Activated CD8-positive, alpha-beta T cell treated with anti-CD3 and anti-CD28 coated beads, Interleukin-2, amount 10 ng/mL, durations not matched to agents 7 days and 5 days (primary cell): ENCODE results near the gene DMGDH. TPM values are rescaled to one million over a fixed set of nuclear protein-coding genes. Genes with fewer than 3 reads are reported as not detected.
A peak's percentile ranks its signal among the peaks of the same experiment; 100 is the strongest.

Experiments used
- ATAC-seq: fragments of 150-1000 bp; cut with Tn5 transposase; one replicate; pipeline ENCODE4 v1.10.0; 2021; ENCODE audit warnings: moderate library complexity
- CTCF ChIA-PET: fragments of 350-600 bp; sonication (Branson Sonifier 250); formaldehyde crosslinking; loops from one replicate; lab custom pipeline; 2021; ENCODE audit warnings: antibody characterized with exemption; lab: Charles Lee
- POLR2A ChIA-PET: fragments of 350-600 bp; sonication (Branson Sonifier 250); formaldehyde crosslinking; loops from one replicate; lab custom pipeline; 2021; ENCODE audit warnings: antibody characterized with exemption; lab: Charles Lee
- DNase-seq: peaks from one replicate; pipeline ENCODE4 v3.0.0-alpha.2; 2020
- H3K27ac Mint-ChIP-seq: one replicate; pipeline ENCODE4 v1.8.0; 2021; ENCODE audit warnings: mild to moderate bottlenecking, mixed read lengths
- H3K27me3 Mint-ChIP-seq: one replicate; pipeline ENCODE4 v1.8.0; 2021; ENCODE audit warnings: low read depth, mixed read lengths
- H3K36me3 Mint-ChIP-seq: one replicate; pipeline ENCODE4 v1.8.0; 2021; ENCODE audit warnings: low read depth, mixed read lengths
- H3K4me1 Mint-ChIP-seq: one replicate; pipeline ENCODE4 v1.8.0; 2021; ENCODE audit warnings: low read depth, mixed read lengths
- H3K4me3 Mint-ChIP-seq: one replicate; pipeline ENCODE4 v1.8.0; 2021; ENCODE audit warnings: mild to moderate bottlenecking, mixed read lengths
- H3K9me3 Mint-ChIP-seq: one replicate; pipeline ENCODE4 v1.8.0; 2022; ENCODE audit warnings: mixed read lengths; ENCODE audit not compliant: insufficient read depth
- total RNA-seq, 2 experiments: library from RNA; stranded (reverse); gene quantifications; one replicate each; pipeline ENCODE4 v1.2.3, GENCODE V29; 2021

Gene DMGDH
- not detected for total RNA-seq

DNA sequence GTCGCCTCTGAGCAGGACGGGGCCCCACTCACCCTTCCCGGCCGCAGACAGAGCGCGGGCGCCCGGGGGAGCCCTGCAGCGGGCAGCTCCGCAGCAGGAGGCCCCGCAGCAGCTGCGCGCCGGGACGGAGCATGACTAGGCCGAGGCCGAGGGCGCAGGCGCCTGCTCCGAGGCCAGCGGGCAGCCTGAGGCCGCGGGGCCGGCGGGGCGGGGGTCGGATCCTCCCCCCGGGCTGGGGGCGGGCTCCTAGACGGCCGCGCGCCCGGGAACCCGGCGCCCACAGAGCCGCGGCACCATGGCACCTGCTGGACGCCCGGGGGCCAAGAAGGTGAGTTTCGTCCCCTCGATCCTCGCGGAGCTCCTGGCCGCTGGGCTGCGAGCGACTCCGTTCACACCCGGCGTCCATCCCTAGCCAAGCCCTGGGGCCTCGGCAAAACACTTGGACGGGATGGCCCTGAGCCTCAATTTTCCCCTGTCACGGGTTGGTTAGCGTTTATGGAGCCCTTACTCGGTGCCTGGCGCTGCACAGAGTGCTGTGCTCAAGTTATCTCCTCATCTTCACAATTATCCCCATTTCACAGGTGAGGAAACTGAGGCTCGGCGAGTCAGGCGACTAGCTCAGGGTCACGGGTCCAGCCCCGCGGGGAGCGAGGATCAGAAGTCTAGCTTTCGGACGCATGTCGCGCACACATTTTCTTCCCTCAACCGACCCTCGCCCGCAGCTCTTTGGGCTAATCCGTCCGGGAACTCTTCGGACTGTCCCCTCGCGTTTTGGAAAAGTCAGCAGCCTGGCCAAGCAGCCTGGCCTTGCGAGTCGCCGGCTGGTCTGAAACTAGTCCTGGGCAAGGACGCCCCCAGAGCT lies at the start of gene DMGDH, which contains the start of gene BHMT2:
TSS of gene DMGDH (minus strand) at position 187 of the 862 bp plus-strand sequence. CDS start at position 133, 54 bp downstream.
TSS of gene BHMT2 (plus strand) at position 280 of the 862 bp plus-strand sequence. CDS start at position 296, 16 bp downstream.
- Mint-ChIP-seq H3K4me3 (no peak within 1 kb of the TSS), H3K27ac (no peak within 1 kb of the TSS), H3K9me3 (no peaks in the 10 kb centered on the region), H3K4me1 (peaks cover 5% of the 10 kb centered on the region), H3K27me3 (peaks cover 31% of the 10 kb centered on the region), H3K36me3 (peaks cover 3% of the 10 kb centered on the region)
- ATAC-seq (no peak), DNase-seq (no peak)
- CTCF ChIA-PET: no interaction called here
- POLR2A ChIA-PET: no interaction called here

DNA sequence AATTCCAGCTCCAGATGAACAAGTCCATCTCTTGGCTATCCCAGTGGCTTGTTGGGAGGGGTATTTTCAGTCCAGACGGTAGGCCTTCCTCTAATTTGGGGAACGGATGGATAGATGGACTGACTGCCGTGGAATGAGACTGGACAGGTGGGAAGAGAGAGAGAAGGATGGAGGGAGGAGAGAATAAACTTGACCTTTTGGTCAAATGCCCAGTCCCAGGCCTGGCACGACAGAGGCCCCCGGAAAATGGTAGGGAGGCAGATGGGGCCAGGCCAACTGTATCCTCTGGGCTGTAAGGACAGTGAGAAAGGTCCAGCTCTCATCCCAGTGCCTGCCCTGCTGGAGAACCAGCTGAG lies 43.2 kb upstream of the DMGDH start:
- DNase-seq (no peak), ATAC-seq (no peak)
- no peaks in the 10 kb centered on the region for H3K36me3 Mint-ChIP-seq
- ChIA-PET POLR2A (no interaction called here), CTCF (interaction anchor here (1.4 kb wide), 1 partner anchor 88 kb away, joined by 4 read pairs; no protein-coding TSS in a partner anchor)
- H3K27ac Mint-ChIP-seq: no peak overlapping the region
- H3K4me3 Mint-ChIP-seq: no peak overlapping the region
- H3K27me3 Mint-ChIP-seq: peaks cover 44% of the 10 kb centered on the region
- no peaks in the 10 kb centered on the region for H3K9me3 Mint-ChIP-seq
- peaks cover 2% of the 10 kb centered on the region for H3K4me1 Mint-ChIP-seq

DNA sequence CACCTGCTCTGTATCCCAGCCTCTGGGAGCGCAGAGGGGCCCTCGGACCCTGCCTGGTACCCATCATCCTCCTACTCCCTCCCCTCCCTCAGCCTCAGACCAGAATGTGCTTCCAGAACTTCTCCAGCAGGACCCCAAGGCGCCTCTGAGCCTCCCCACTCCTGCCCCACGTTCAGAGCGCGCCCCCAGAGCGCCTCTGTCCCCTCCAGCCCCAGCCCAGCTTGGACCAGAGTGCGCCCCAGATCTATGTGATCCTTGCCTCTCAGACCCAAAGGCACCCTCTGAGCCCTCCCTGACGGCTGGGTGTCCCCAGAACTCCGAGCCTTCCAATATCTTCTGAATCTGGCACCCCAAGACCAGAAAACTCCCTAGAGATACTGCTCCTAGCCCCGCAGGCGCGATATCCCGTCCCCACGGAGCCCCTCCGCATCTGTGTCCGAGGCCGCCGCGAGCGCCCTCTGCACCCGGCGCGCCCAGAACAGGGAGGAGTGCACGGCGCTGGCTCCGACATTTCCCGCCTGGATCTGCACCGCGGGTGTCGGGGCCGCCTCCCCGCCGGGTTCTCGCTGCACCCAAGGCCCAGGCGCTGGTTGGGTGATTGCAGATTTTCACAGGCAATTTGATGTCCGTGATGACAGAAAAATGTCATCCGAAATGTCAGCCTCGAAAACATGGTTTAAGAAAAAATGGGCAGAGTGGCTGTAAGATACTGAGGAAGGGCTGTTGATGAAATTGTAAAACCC lies 42.7 kb upstream of the DMGDH start:
- Mint-ChIP-seq H3K27me3 (peaks cover 47% of the 10 kb centered on the region), H3K27ac (no peak overlapping the region), H3K4me3 (no peak overlapping the region), H3K9me3 (no peaks in the 10 kb centered on the region), H3K36me3 (no peaks in the 10 kb centered on the region), H3K4me1 (peaks cover 4% of the 10 kb centered on the region)
- DNase-seq: no peak
- POLR2A ChIA-PET: no interaction called here
- ATAC-seq: no peak
- CTCF ChIA-PET: interaction anchor here (1.4 kb wide), 1 partner anchor 88 kb away, joined by 4 read pairs; no protein-coding TSS in a partner anchor

DNA sequence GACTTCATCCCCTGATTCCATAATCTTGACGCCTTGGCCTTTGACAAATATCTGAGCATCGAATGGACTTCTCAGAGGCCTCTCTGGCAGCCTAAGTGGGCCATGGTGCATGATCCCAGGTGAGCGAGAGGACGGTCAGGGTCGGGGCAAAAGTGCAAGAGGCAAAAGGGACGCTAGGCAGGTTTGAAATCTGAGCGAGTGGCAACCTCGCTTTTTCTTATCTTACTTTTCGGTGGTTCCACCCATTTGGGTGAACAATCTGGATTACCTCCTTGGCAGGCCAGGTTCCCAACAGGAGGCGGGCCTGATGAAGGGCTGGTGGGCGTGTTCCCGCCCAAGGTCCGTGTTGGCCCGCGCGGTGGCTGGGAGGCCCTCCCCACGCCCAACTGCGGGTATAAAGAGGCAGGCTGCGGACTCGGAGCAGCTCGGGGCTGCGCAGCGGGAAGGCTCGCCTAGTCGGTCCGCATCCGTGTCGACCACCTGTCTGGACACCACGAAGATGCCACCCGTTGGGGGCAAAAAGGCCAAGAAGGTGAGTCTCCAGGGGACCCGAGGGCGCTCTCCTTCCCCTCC lies 42.0 kb upstream of the DMGDH start, which contains the start of gene BHMT:
TSS of gene BHMT (plus strand) at position 423 of the 573 bp plus-strand sequence. CDS start at position 500, 77 bp downstream.
- CTCF ChIA-PET: no interaction called here
- H3K27me3 Mint-ChIP-seq: peaks cover 52% of the 10 kb centered on the region
- ATAC-seq (no peak), DNase-seq (no peak)
- H3K36me3 Mint-ChIP-seq: no peaks in the 10 kb centered on the region
- H3K4me1 Mint-ChIP-seq: peaks cover 8% of the 10 kb centered on the region
- POLR2A ChIA-PET: no interaction called here
- no peak within 1 kb of the TSS for H3K4me3 Mint-ChIP-seq
- H3K27ac Mint-ChIP-seq: no peak within 1 kb of the TSS
- no peaks in the 10 kb centered on the region for H3K9me3 Mint-ChIP-seq

DNA sequence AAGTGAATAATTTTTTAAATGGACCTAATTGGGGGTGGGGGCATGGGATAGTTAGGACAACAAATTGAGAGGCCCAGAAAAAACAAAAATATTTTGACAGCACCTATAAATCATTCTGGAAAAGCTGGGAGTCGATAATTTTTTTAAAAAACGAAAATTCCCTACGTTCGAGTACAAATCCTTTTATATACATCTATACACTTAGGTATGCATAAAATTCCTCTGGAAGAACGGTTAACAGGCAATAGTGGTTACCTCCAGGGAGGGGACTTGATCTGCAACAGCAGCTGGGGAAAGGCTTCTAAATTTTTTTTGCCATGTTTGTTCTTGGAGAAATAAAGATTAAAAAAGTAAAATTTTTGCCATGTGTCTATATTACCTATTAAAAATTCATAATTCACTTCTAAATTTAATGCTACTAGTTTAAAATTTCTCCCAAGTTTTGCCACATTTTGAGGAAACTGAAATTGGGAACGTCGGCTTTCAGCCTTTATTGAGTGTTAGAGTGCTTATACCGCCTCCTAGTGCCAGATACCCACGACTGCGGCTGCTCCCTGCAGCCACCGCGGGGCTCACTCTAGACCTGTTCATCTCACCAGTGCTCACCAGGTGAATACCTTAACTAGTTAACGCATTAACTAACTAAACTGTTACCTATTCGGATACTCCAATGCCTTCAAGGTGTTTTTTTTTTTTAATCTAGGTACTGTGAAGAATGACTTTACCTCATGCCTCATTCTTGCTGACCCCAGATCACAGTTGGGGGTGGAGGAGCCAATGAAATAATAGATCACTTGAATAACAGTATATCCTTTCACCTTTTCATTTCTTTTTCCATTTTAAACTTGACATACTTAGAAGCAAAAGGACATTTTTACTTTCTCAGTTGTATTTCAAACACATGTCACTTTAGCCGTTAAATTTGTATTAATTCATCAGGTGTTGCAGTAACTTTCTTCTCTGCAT lies 40.3 kb upstream of the DMGDH start:
- Mint-ChIP-seq H3K27me3 (peaks cover 50% of the 10 kb centered on the region), H3K27ac (no peak overlapping the region), H3K4me3 (no peak overlapping the region), H3K9me3 (no peaks in the 10 kb centered on the region), H3K36me3 (no peaks in the 10 kb centered on the region), H3K4me1 (peaks cover 8% of the 10 kb centered on the region)
- ChIA-PET CTCF (interaction anchor here (1.1 kb wide), 1 partner anchor 85 kb away, joined by 7 read pairs; no protein-coding TSS in a partner anchor), POLR2A (no interaction called here)
- DNase-seq (peak; percentile 32), ATAC-seq (no peak)

DNA sequence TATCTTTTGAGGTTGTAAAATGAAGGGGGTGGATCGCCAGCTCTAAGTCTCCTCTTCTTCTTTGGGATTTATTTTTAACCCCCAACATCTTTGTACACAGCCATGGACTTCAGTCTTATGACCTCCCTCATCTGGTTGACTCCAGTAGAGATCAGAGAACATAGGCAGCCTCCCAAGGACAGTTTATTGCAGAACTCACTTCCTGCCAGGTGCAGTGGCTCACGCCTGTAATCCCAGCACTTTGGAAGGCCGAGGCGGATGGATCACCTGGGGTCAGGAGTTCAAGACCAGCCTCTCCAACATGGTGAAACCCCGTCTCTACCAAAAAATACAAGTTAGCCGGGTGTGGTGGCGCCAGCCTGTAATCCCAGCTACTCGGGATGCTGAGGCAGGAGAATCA lies 39.3 kb upstream of the DMGDH start:
- Mint-ChIP-seq H3K4me1 (peaks cover 8% of the 10 kb centered on the region), H3K9me3 (no peaks in the 10 kb centered on the region), H3K27me3 (peaks cover 47% of the 10 kb centered on the region), H3K27ac (no peak overlapping the region), H3K36me3 (no peaks in the 10 kb centered on the region), H3K4me3 (no peak overlapping the region)
- ChIA-PET POLR2A (no interaction called here), CTCF (interaction anchor here (1.1 to 3.8 kb wide), 2 partner anchors 24 to 84 kb away, joined by 7 to 22 read pairs; no protein-coding TSS in a partner anchor)
- DNase-seq (no peak), ATAC-seq (no peak)

DNA sequence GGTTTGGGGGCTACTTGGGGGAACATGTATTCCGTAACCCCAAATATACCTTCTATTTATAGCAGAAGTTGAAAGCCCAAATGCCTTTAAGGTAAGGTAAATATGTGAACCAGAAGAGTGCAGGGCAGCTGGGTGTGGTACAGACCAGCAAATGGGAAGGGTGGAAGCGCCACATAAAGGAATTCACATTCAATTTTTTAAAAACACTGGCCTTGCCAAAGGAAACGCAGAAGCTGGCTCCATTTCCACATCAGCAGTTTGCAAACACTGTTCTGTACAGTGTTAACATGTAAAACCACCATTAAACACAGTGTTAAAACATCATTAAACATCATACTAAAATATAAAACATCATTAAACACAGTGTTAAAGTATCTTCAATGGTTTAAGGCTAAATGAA lies 38.6 kb upstream of the DMGDH start:
- no peak overlapping the region for H3K4me3 Mint-ChIP-seq
- no peak overlapping the region for H3K27ac Mint-ChIP-seq
- H3K9me3 Mint-ChIP-seq: no peaks in the 10 kb centered on the region
- peaks cover 44% of the 10 kb centered on the region for H3K27me3 Mint-ChIP-seq
- no peak for ATAC-seq
- H3K4me1 Mint-ChIP-seq: peaks cover 8% of the 10 kb centered on the region
- H3K36me3 Mint-ChIP-seq: no peaks in the 10 kb centered on the region
- CTCF ChIA-PET: interaction anchor here (3.8 kb wide), 1 partner anchor 25 kb away, joined by 22 read pairs; no protein-coding TSS in a partner anchor
- no peak for DNase-seq
- POLR2A ChIA-PET: no interaction called here

DNA sequence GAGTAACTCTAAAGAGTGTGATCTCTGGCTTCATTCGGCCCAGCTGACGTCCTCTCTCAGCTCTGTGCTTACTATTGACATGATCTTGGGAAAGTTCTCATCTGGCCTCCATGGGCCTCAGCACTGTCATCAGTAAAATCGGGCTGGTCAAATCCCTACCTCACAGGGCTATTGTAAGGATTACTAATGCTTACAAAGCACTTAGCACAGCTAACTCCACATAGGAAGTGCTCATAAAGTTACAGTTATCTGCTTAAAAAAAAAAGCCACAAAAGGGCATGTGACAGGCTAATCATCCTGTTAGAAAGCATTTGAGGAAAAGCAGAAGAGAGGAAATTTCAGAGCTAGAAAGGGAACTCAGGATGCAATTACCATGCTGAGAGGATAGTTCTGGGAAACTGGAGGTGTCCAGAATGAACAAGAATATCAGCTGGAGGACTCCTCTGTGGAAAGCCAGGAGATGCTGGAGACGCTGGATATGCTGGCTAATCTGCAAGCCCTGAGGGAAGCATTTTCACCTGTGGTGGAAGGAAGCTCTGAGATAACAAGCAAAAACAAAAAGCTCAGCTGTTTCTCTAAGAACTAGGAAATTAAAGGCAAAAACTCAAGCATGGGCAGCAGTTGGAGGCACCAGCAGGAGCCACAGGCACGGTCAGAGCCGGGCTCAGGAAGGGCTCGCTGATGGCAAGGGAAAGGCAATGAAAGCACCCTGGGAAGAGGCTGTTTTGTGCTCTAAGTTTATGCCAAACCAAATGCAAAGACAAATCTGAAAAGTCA lies 37.7 kb upstream of the DMGDH start:
- ATAC-seq (no peak), DNase-seq (no peak)
- ChIA-PET CTCF (interaction anchor here (0.7 to 3.8 kb wide), 4 partner anchors 26 to 136 kb away, joined by 4 to 45 read pairs (median 13); no protein-coding TSS in a partner anchor), POLR2A (no interaction called here)
- Mint-ChIP-seq H3K4me3 (no peak overlapping the region), H3K36me3 (no peaks in the 10 kb centered on the region), H3K27me3 (peaks cover 36% of the 10 kb centered on the region), H3K27ac (no peak overlapping the region), H3K9me3 (no peaks in the 10 kb centered on the region), H3K4me1 (peaks cover 8% of the 10 kb centered on the region)

DNA sequence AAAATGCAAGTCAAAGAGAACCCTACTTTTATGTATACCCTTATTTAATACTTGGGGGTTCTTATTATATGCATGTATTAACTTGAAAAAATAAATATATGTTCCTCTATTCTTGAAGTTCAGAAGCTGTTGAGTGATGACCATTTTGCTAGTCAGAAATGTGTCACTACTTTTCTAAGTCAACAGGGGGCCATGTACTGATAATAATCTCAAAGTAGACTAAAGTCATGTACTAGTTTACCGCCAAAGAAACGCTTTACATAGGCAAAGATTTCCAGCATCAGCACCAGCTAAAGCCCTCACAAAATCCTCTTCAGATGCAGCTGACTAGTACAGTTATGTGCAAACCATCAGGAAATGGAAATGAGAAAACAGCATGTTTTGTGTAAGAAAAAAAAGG lies 36.4 kb upstream of the DMGDH start:
- CTCF ChIA-PET: interaction anchor here (1.0 to 3.8 kb wide), 4 partner anchors 27 to 84 kb away, joined by 3 to 45 read pairs (median 13); no protein-coding TSS in a partner anchor
- Mint-ChIP-seq H3K4me1 (peaks cover 8% of the 10 kb centered on the region), H3K4me3 (no peak overlapping the region)

DNA sequence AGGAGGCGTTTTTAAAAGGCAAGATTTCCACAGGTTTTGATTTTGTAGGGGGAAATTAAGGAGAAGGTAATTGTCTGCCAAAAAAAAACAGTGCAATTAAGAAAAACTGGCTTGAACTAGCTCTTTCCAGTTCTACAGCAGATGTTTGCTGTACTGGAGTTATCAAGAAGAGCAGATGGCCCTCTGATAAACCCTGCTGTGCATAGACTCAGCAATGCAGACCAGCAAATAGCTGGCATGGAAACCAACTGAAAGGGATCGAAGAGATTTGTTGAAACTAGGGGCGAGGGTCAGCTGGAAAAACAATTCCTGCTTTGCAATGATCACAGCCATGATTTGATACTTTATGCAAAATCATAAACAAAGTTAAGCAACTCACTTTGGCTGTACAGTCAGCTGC lies 24.3 kb upstream of the DMGDH start:
- H3K36me3 Mint-ChIP-seq: no peaks in the 10 kb centered on the region
- no peaks in the 10 kb centered on the region for H3K9me3 Mint-ChIP-seq
- H3K4me1 Mint-ChIP-seq: no peaks in the 10 kb centered on the region
- no peak overlapping the region for H3K27ac Mint-ChIP-seq
- H3K27me3 Mint-ChIP-seq: peaks cover 8% of the 10 kb centered on the region
- CTCF ChIA-PET: no interaction called here
- DNase-seq (no peak), ATAC-seq (no peak)
- H3K4me3 Mint-ChIP-seq: no peak overlapping the region
- POLR2A ChIA-PET: no interaction called here

More for the DNA sequence above, 36.4 kb upstream of the DMGDH start:
- Mint-ChIP-seq H3K36me3 (no peaks in the 10 kb centered on the region), H3K27me3 (peaks cover 23% of the 10 kb centered on the region), H3K27ac (no peak overlapping the region), H3K9me3 (no peaks in the 10 kb centered on the region)
- DNase-seq (no peak), ATAC-seq (no peak)
- POLR2A ChIA-PET: no interaction called here
